Stimulated activated CD4-positive, alpha-beta T cell treated with anti-CD3 and anti-CD28 coated beads, Interleukin-4, amount 100 ng/mL, for 24 hours (primary cell): ENCODE results near the gene MAB21L3.

Source experiments
- DNase-seq: peaks from one replicate; pipeline ENCODE4 v3.0.0-alpha.2; 2020

MAB21L3 gene

GRCh38 chr1:116112388-116113140, 1.4 kb downstream of the MAB21L3 start:
- DNase-seq, result no peak

- no peak for DNase-seq
Measured at GRCh38 chr1:116113615-116114014, 2.4 kb downstream of the MAB21L3 start.

GRCh38 chr1:116115476-116116439, 4.6 kb downstream of the MAB21L3 start:
- DNase-seq, result no peak

- DNase-seq, result no peak
Measured at GRCh38 chr1:116118471-116118870, 7.3 kb downstream of the MAB21L3 start.

- no peak for DNase-seq
Measured at GRCh38 chr1:116119876-116120275, 8.7 kb downstream of the MAB21L3 start.

- DNase-seq, result no peak
Measured at GRCh38 chr1:116122955-116123757, 12.0 kb downstream of the MAB21L3 start.

- no peak for DNase-seq
Measured at GRCh38 chr1:116123837-116124533, 12.8 kb downstream of the MAB21L3 start.

- no peak for DNase-seq
Measured at GRCh38 chr1:116125758-116126157, 14.6 kb downstream of the MAB21L3 start.

GRCh38 chr1:116126281-116126680, 15.1 kb downstream of the MAB21L3 start:
- DNase-seq, result no peak

- no peak for DNase-seq
Measured at GRCh38 chr1:116127123-116127847, 16.1 kb downstream of the MAB21L3 start.

GRCh38 chr1:116127848-116128540, 16.8 kb downstream of the MAB21L3 start:
- no peak for DNase-seq

- peak; percentile 61 for DNase-seq
Measured at GRCh38 chr1:116128664-116129063, 17.5 kb downstream of the MAB21L3 start.

GRCh38 chr1:116129537-116129936, 18.3 kb downstream of the MAB21L3 start:
- no peak for DNase-seq

- no peak for DNase-seq
Measured at GRCh38 chr1:116130356-116130755, 19.2 kb downstream of the MAB21L3 start.

GRCh38 chr1:116131170-116131569, 20.0 kb downstream of the MAB21L3 start:
- no peak for DNase-seq

GRCh38 chr1:116131866-116132605, 20.8 kb downstream of the MAB21L3 start:
- no peak for DNase-seq

- no peak for DNase-seq
Measured at GRCh38 chr1:116133696-116134475, 22.7 kb downstream of the MAB21L3 start.

GRCh38 chr1:116134476-116134773, 23.2 kb downstream of the MAB21L3 start:
- DNase-seq, result no peak

- no peak for DNase-seq
Measured at GRCh38 chr1:116138277-116138792, 27.1 kb downstream of the MAB21L3 start.
